Fibroblast of pulmonary artery (primary cell): ENCODE measurements around the gene CPSF3.

Source experiments
- DNase-seq: peaks from one replicate; pipeline ENCODE4 v3.0.0-alpha.2; 2010; ENCODE audit warnings: low read depth
- H3K4me3 ChIP-seq: replicated peaks from 2 replicates; pipeline ENCODE4 v1.5.1; 2011; ENCODE audit warnings: low read depth, mild to moderate bottlenecking, control low read depth, low read length, moderate library complexity
- CTCF ChIP-seq: IDR thresholded peaks from 2 replicates; pipeline ENCODE4 v1.5.1; 2011; ENCODE audit warnings: mild to moderate bottlenecking, control low read depth, low read length, inconsistent platforms; ENCODE audit errors: missing control alignments

The CPSF3 gene

DNA sequence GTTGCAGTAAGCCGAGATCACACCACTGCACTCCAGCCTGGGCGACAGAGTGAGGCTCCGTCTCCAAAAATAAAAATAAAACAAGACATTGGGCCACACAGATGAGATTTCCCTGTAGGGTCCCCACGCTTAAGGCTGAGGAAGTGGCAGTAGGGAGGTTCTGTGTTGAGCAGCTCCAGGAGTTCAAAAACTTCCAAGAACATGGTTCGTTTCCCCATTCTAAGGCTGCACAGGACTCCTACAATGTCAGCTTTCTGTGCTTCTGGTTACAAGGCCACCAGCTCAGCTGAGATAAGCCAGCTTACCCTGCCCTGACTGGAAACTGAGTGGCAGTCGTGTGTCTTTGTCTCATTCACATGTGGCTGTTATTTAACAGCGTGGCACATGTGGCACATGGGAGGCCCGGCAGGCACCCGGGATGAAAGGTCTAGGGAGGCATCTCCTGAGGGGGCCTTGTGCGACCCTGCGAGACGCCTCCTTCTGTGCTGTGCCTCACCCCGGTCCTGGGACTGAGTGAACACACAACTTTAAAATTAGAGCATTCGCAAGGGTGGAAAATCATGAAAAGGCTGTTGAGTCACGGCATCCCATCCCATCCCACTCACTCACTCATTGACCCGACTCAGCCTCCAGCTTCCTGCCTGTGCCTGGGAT is 7.8 kb upstream of the CPSF3 start:
- no peak overlapping the region for H3K4me3 ChIP-seq
- no peak for TF ChIP-seq CTCF
- no peak for DNase-seq

DNA sequence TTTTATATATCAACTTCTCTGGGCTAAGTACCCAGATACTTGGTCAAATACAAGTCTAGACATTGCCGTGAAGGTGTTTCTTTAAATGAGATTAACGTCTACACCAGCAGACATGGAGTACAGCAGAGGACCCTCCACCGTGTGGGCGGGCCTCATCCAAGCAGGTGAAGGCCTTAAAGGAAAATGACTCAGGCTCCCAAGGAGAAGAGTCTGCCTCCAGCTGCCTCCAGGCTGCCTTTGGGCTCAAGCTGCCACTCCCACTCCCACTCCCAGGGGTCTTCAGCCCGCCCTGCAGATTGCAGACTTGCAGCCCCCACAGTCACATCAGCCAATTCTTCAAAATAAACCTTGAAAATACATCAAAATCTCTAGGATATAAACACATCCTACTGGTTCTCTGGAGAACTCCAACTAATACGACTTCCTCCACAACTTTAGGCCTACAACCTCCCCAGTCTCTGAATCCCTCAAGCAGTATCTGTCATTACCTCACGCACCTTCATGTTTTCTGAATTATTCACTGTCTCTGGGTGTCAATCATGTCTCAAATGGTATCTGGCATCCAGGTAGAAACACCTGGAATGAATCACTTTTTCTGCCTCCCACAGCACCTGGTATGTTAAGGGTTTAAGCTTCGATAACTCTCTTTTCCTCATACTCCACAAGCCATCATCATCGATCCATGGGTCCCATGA is 7.0 kb upstream of the CPSF3 start:
- TF ChIP-seq CTCF = no peak
- no peak overlapping the region for H3K4me3 ChIP-seq
- no peak for DNase-seq

- H3K4me3 ChIP-seq = no peak overlapping the region
- no peak for TF ChIP-seq CTCF
- no peak for DNase-seq
Observed at GRCh38 chr2:9416962-9417316, 6.5 kb upstream of the CPSF3 start.

- H3K4me3 ChIP-seq = no peak overlapping the region
- TF ChIP-seq CTCF = no peak
- DNase-seq = no peak
Observed at GRCh38 chr2:9417725-9418124, 5.7 kb upstream of the CPSF3 start.

DNA sequence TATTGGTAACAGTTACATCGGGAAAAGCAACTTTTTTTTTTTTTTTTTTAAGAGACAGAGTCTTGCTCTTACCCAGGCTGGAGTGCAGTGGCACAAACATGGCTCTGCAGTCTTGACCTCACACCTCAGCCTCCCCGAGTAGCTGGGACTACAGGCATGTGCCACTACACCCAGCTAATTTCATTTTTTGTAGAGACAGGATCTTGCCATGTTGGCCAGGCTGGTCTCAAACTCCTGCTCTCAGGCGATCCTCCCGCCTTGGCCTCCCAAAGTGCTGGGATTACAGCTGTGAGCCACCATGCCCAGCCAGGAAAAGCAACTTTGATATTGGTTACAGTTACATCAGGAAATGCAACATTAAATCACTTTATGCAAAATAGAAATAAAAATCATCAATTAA is 4.7 kb upstream of the CPSF3 start:
- DNase-seq = no peak
- TF ChIP-seq CTCF = no peak
- H3K4me3 ChIP-seq = no peak overlapping the region

GRCh38 chr2:9419541-9419940 is 3.9 kb upstream of the CPSF3 start:
- DNase-seq = no peak
- no peak overlapping the region for H3K4me3 ChIP-seq
- TF ChIP-seq CTCF = no peak

- DNase-seq = no peak
- TF ChIP-seq CTCF = no peak
- no peak overlapping the region for H3K4me3 ChIP-seq
Observed at GRCh38 chr2:9420495-9420894, 3.0 kb upstream of the CPSF3 start.
